ENCODE data around the gene GSTCD.
"Not testable (repeated sequence)": the region's sequence is repeated elsewhere in the genome, so short reads cannot be mapped to it uniquely, and the experiment has no call there.

Gene GSTCD

DNA sequence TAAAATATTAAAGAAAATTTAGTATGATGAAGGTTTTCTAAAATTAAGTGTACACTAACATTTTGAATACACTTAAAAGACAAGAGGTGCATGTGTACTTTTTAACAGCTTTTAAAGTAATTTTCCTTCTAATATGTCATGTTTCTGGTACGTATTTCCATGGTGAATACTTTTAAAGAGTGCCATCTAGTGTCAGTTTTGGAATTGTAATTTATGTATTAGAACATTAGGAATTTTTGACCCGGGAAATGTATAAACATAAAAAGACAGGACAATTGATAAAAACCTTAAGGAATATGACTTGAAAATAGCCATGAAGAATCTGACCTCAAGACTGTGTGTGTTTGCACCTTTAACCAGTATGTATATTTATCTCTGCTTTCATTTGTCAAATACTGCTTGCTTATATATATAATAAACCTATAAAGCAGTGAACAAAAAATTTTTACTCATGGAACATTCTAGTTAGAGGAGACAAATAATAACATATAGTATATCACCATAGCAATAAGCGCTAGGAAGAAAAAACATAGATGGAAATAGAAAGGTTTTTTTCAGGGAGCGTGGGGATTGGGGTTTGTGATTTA lies 7.2 kb downstream of the GSTCD start:
- DNase-seq, result no peak

DNA sequence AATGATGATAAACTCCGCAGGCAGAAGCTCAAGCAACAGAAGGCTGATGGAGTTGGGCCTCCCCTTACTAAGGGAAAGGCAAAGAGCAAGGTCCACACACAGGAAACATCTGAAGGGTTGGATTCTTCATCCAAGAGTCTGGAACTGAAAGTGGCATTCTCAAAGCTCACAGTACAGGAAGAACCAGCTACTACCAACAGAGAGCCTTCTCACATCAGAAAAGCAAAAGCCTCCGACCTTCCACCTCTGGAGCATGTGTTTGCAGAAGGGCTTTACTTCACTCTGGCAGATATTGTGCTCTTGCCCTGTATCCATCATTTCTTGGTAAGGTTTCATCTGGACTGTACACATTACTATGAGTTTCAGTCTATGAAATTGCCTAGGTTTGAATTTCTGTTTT lies 10.6 kb downstream of the GSTCD start:
- DNase-seq, result no peak

DNA sequence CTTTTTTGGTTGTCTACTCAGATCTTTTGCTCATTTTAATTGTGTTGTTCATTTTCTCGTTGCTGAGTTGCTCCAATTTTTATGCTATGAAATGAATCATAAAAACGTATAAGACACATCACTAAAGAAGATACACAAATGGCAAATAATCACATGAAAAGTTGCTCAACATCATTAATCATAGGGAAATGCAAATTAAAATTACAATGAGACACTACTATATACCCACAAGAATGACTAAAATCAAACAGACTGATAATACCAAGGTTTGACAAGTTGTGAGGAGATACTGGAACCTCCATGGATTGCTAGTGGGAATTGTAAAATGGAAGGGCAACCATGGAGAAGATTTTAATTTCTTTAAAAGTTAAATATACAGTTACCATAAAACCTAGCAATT lies 17.0 kb downstream of the GSTCD start:
- no peak for DNase-seq

DNA sequence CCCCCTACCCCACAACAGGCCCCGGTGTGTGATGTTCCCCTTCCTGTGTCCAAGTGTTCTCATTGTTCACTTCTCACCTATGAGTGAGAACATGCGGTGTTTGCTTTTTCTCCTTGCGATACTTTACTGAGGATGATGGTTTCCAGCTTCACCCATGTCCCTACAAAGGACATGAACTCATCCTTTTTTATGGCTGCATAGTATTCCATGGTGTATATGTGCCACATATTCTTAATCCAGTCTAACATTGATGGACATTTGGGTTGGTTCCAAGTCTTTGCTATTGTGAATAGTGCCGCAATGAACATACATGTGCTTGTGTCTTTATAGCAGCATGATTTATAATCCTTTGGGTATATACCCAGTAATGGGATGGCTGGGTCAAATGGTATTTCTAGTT lies 21.3 kb downstream of the GSTCD start:
- DNase-seq, result not testable (repeated sequence)

DNA sequence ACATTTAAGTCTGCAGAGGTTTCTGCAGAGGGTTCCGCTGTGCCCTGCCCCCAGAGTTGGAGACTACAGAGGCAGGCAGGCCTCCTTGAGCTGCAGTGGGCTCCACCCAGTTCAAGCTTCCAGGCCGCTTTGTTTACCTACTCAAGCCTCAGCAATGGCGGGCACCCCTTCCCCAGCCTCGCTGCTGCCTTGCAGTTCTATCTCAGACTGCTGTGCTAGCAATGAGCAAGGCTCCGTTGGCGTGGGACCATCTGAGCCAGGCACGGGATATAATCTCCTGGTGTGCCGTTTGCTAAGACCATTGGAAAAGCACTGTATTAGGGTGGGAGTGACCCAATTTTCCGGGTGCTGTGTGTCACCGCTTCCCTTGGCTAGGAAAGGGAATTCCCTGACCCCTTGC lies 26.6 kb downstream of the GSTCD start:
- DNase-seq, result not testable (repeated sequence)

DNA sequence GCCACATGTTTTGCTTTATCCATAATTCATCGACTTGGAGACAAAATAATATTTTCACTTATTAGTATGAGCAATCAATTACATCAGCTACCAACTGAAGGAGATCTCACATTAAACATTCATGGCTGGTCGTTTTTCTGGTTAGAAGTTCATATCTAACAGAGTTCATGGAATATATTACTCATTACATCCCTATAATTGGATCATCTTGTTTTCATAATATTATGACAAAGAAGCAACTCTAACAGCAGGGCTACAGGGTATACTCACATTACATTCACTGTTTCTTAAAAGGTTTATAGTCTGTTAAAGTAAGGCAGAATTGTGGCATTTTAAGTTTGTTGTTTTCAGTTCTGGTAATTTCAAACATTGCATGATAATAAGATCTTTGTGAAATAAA lies 33.0 kb downstream of the GSTCD start:
- DNase-seq, result no peak

DNA sequence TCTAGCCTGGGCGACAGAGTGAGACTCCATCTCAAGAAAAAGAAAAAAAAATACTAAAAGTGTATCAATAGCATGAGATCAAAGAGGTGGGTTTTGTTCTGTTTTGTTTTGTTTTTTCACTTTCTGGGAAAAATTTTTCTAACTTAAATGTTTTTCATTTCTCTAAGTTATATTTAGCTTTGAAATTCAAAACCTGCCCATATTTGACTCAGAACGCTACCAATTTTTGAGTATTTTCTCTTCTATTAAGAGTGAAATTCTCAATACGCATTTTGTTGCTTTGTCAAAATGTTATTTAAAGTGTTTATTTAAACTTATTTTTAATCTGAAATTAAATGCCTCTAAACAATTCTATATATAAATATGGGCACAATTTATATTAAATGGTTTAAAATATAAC lies 39.6 kb downstream of the GSTCD start:
- no peak for DNase-seq

DNA sequence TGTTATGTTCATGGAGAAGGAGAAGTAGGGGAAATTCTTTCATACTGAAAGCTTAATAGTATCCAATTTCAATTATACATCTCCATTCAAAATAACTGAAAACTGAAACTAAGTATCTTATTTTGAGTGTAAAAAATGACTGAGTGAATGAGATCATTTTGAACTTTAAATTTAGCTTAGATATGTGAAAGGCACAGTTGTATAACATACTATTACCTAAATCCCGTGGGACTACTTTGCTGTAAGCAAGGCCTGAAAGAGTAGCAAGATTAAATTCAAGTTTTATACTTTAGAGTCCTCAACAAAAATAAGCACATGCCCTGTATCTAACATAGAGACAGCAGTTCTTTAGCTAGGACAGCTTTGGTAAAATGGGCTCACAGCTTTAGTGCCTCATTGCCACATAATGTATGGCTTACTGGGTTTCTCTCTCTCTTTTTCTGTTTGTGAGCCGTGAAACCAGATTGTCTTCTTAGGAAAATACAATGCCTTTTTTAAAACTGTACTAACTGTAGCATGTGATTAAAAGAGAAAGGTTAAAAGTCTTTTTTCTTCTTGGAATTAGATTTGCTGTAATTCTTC lies 43.2 kb downstream of the GSTCD start:
- DNase-seq, result no peak

DNA sequence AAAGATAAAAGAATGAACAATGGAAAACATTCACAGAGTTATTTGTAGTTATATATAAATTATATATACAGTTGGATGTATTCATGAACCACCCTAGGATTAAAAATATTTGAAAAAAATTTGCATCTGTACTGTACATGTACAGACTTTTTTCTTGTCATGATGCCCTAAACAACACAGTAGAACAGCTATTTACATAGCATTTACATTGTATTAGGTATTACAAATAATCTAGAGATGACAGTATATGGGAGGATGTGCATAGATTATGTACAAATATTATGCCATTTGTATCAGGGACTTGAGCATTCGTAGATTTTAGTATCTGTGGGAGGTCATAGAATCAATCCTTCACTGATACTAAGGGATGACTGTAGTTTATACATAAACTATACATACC lies 44.8 kb downstream of the GSTCD start:
- DNase-seq, result no peak

DNA sequence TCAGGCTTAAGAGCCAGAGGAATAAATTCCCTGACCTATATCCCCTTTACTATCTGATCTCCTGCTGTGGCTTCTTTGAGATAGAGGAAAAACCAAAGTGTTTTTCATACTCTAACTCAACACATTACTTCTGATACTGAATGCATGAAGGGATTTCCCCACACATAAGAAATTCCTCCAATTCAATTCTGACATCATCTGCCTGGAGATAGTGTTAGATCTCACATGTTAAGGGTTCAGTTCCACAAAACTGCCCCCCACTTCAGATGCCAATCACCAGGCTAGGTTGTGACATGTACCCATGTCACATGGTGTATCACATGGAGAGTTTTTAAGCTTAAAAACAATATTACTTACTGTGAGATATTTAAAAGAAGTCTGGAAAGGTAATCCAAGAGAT lies 46.8 kb downstream of the GSTCD start:
- no peak for DNase-seq

DNA sequence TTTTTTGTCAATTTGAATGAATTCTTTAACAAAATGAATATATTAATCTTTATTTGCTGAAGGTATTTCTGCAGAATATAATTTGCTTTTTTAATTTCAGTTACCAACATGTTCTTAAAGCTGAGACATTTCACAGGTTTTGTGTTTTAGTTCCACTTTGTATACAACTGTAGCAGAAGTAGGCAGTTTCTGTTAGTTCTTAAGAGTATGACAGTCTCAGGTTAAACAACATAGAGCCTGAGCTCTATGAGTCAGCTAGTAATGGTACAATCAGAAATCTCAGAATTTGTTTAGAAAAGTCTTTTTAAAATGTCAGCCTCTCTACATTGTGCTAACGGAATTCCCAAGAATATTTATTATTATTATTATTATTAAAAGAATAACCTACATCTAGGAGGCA lies 50.4 kb downstream of the GSTCD start:
- no peak for DNase-seq

DNA sequence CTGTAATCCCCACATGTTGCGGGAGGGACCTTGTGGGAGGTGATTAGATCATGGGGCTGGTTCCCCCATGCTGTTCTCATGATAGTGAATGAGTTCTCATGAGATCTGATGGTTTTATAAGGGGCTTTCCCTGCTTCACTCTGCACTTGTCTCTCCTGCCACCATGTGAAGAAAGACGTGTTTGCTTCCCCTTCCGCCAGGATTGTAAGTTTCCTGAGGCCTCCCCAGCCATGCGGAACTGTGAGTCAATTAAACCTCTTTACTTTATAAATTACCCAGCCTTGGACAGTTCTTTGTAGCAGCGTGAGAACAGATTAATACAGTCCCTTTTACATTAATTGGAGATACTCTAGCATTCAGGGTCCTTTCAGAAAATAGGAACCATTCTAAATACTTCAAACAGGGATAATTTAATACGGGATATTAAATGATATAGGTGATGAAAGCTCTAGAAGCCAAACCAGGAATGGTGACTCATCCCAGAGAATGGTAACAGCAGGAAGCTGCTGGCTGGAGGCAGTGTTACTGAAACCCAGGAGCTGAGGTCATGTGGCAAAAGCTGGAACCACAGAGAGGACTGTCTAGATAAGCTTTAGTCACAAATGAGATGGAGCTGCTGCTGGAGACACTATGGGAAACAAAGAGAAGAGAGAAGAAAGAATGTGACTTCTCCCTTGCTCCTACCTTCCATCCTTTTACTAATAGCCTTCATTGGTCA lies 57.3 kb downstream of the GSTCD start:
- DNase-seq, result no peak

DNA sequence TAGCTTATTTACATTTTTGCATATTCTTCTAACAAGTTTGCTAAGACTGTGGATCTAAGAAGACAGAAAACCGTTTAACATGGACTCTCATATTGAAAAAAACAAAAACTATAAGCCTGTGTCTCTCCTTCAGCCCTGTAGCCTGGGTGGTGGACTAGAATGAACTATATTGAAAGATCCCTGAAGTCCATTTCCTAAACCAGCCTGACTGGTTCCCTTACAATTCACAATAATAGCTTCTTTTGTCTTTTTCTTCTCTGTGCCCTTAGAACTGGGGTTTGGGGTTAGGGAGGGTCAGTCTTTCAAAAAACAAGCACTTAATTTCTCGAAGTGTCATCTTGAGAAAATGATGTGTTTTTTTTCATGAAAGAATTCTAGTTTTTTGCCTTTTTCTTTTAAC lies 59.0 kb downstream of the GSTCD start:
- DNase-seq, result no peak

DNA sequence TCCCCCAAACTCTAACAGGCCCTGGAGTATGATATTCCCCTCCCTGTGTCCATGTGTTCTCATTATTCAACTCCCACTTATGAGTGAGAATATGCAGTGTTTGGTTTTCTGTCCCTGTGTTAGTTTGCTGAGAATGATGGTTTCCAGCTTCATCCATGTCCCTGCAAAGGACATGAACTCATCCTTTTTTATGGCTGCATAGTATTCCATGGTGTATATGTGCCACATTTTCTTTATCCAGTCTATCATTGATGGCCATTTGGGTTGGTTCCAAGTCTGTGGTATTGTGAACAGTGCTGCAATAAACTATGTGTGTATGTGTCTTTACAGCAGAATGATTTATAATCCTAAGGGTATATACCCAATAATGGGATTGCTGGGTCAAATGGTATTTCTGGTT lies 61.9 kb downstream of the GSTCD start:
- not testable (repeated sequence) for DNase-seq

DNA sequence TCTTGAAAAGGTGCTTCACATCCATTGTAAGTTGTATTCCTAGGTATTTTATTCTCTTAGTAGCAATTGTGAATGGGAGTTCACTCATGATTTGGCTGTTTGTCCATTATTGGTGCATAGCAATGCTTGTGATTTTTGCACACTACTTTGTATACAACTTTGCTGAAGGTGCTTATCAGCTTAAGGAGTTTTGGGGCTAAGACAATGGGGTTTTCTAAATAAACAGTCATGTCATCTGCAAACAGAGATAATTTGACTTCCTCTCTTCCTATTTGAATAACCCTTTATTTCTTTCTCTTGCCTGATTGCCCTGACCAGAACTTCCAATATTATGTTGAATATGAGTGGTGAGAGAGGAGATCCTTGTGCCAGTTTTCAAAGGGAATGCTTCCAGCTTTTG lies 63.5 kb downstream of the GSTCD start:
- DNase-seq, result not testable (repeated sequence)

DNA sequence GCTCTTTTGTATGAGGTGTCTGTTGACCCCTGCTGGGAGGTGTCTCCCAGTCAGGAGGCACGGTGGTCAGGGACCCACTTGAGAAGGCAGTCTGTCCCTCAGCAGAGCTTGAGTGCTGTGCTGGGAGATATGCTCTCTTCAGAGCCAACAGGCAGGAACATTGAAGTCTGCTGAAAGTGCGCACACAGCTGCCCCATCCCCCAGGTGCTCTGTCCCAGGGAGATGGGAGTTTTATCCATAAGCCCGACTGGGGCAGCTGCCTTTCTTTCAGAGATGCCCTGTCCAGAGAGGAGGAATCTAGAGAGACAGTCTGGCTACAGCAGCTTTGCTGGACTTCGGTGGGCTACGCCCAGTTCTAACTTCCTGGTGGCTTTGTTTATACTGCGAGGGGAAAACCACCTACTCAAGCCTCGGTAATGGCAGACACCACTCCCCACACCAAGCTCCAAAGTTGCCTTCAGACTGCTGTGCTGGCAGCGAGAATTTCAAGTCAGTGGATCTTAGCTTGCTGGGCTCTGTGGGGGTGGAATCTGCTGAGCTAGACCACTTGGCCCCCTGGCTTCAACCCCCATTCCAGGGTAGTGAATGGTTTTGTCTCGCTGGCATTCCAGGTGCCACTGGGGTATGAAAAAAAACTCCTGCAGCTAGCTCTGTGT lies 67.3 kb downstream of the GSTCD start:
- DNase-seq, result not testable (repeated sequence)

DNA sequence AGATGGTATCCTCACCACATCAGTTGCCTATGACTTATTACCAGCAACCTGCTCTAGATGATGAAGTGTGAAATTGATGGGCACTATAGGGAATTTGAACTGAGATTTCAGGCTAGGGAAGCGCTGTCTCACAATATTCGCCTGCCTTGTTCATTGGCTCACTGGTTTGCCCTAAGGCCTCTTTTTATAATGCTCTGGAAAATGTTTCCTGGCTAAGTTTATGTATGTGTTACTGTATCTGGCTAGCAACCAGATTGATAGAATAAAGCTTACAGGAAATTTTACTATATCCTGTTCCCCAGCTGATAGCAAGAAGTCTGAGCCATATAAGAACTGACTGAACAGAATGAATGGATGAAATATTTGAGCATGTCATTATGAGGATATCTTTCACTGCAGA lies 71.6 kb downstream of the GSTCD start:
- DNase-seq, result no peak

DNA sequence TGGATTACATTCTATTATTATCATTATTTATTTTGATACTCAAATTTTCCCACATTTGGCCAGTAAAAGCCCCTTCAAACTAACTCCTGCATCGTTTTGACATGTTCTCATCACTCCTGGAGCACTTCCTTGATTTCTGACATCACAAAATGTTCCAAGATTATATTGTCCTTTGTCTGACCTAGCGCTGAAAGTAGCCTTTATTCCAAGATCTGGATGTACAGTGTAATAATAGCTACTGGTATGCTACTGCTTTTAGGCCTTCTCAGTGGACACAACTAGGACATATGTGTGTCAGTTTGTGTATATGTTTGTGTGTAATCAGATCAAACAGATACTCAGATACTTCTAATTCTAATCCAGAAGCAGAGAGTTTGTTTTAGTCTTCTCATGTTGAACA lies 76.2 kb downstream of the GSTCD start:
- no peak for DNase-seq

DNA sequence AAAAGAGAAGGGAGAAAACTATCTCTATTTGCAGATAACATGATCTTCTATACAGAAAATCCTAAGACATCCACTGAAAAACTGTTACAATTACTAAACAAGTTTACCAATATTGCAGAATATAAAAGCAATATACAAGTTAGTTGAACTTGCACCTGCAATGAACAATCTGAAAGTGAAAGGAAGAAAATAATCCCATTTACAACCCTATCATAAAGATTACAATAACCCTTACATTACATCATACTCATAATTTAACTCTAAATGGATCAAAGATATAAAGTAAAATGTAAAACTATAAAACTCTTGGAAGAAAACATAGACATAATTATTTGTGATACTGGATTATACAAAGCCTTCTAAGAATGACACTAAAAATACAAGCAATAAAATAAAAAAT lies 77.2 kb downstream of the GSTCD start:
- DNase-seq, result no peak

DNA sequence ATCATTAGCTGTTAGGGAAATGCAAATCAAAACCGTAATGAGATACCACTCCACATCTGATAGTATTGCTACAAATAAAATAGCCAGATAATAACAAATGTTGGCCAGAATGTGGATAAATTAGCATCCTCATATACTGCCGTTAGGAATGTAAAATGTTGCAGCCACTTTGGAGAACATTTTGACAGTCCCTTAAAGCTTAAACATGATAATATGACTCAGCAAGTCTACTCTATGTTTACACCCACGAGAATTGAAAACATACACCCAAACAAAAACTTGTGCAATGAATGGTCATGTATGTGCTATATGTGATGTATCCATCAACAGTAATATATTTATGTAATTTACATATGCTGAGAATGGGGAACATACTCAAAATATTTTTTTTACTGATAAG lies 78.2 kb downstream of the GSTCD start:
- no peak for DNase-seq

DNA sequence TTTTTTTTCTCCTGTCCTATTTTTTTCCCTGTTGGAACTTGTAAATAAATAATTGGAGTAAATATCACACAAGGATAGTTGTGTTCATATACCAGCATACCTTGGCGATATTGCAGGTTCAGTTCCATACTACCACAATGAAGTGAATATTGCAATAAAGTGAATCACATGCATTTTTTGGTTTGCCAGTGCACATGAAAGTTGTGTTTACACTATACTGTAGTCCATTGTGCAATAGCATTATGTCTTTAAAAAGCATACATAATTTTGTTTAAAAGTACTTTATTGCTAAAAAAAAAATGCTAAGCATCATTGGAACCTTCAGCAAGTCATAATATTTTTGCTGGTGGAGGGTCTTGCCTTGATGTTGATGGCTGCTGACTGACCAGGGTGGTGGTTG lies 88.6 kb downstream of the GSTCD start:
- no peak for DNase-seq

DNA sequence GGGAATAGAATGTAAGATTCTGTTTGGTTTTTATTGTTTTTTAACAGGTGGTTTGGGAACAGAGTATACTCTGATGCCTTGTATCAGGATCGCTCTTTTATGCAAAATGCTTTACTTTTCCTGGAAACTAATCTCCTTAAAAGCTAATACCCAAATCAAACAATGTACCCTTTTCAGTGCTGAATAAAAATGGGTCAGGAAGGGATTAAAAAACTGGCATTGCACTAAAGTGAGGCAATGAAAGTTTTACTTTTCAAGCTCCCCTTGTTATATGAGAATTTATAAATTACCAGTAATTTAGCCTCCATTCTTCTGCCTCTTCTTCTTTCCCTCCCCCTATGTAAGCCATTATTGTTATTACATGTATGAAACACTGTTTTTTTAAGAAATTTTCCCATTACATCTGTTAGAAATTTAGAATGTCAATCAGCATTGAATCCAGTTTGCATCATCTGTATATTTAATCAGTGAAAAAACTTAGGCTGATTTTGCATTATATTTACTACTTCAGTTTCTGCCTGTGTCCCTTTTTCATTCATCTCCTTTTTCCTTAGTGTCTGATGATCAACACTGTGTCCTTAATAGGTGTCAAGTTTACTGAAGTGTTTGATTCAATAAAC lies 97.0 kb downstream of the GSTCD start:
- DNase-seq, result no peak

DNA sequence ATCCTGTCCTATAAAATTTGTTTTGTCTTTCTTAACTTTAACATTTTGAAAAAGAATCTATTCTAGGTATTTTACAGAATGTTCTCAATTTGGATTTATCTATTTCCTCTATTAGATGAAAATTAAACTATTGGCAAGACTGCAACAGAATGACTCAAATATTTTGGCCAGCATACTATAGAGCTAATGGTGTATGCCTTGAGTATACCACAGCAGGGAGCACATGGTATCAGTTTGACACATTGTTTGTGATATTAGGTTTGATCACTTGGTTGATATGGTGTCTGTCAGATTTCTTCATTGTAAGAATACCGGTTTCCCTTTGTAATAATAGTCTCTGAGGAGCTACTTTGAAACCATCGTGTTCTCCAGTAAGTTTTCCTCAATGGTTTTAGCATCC lies 98.9 kb downstream of the GSTCD start:
- no peak for DNase-seq

Data from right hindlimb (tissue), 1 donor.